Measurements from ENCODE around the gene DRD3. TPM values are rescaled to one million over a fixed set of nuclear protein-coding genes. Genes with fewer than 3 reads are reported as not detected.

Gene DRD3
- total and polyA plus RNA-seq, 2 of the 8 experiments (the other 6 are each of a cell fraction or from before 2014, with no cell fraction given) = 0.32 to 1.3 TPM

- no peak for TF ChIP-seq E2F6 (IDR thresholded peaks at IDR 0.05)
- TF ChIP-seq GTF2F1 (IDR thresholded peaks at IDR 0.05; ENCODE audit: borderline replicate concordance, low read depth, low read length) = no peak
- no peak for TF ChIP-seq BCL11A (IDR thresholded peaks at IDR 0.05; ENCODE audit: low read depth in 2 of 2, low read length in 2 of 2)
- no peak for TF ChIP-seq SIX5 (IDR thresholded peaks at IDR 0.05; ENCODE audit: low read depth, low read length)
- no peak for TF ChIP-seq RFX5 (IDR thresholded peaks at IDR 0.05; ENCODE audit: borderline replicate concordance, low read depth, low read length)
These were observed 47.5 kb upstream of the DRD3 start (continued) for GRCh38 chr3:114226313-114226712.
